ENCODE results near the gene METAP1D. TPM values are rescaled to one million over a fixed set of nuclear protein-coding genes. Genes with fewer than 3 reads are reported as not detected.
A peak's percentile ranks its signal among the peaks of the same experiment; 100 is the strongest.

METAP1D gene
- total and polyA plus RNA-seq, 11 donors: 2.9 to 7.0 (median 5.3) TPM

DNA sequence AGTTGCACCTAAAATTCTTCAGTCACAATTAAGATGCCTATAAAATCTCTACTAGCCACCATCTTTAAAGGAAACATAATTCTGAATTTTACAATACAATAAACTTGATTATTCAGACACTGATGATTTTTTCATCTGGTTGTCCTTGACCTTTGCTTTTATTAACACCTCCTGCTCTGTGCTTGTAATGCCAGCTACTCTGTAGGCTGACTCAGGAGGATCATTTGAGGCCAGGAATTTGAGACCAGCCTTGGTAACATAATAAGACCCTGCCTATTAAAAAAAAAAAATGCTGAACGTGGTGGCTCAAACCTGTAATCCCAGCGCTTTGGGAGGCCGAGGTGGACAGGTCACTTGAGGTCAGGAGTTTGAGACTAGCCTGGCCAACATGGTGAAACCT lies 39.2 kb upstream of the METAP1D start:
- Histone ChIP-seq H3K27ac (no peak overlapping the region), H3K4me3 (no peak overlapping the region), H3K4me1 (peaks cover 0 to 50% (median 1%) of the 10 kb centered on the region in 12 donors), H3K9me3 (no peaks in the 10 kb centered on the region), H3K36me3 (peaks cover 0 to 17% (median 2%) of the 10 kb centered on the region in 9 donors), H3K27me3 (no peaks in the 10 kb centered on the region)
- 85 to 86% (median 86%) methylated on average over 3 of the region's 3 CpGs for WGBS, 4 donors
- ATAC-seq (peak in 2 of 4 donors; percentile 24 to 52), DNase-seq (no peak)
- no peak for TF ChIP-seq POLR2A (IDR thresholded peaks at IDR 0.05)
- TF ChIP-seq, protein P1, sequence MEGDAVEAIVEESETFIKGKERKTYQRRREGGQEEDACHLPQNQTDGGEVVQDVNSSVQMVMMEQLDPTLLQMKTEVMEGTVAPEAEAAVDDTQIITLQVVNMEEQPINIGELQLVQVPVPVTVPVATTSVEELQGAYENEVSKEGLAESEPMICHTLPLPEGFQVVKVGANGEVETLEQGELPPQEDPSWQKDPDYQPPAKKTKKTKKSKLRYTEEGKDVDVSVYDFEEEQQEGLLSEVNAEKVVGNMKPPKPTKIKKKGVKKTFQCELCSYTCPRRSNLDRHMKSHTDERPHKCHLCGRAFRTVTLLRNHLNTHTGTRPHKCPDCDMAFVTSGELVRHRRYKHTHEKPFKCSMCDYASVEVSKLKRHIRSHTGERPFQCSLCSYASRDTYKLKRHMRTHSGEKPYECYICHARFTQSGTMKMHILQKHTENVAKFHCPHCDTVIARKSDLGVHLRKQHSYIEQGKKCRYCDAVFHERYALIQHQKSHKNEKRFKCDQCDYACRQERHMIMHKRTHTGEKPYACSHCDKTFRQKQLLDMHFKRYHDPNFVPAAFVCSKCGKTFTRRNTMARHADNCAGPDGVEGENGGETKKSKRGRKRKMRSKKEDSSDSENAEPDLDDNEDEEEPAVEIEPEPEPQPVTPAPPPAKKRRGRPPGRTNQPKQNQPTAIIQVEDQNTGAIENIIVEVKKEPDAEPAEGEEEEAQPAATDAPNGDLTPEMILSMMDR (IDR thresholded peaks at IDR 0.05): no peak
- intact Hi-C loops (cut with DNase I): no loop called here

DNA sequence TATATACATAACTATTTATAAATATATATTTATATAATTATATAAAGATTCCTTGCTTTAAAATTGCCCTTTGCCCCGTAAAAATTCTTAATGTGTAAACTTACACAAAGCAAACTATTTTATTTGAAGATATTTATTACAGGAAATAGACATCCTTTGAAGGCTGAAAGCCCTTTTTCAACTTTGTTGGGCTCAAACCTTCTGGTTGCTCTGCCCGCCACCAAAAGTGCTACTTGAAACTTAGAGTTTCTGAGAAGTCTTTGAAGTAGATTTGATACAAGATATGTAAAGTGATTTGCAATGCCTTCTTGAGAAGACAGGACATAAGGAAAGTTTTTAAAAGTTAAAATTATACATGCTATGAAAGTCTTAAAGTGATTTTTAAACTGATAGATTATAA lies 36.6 kb upstream of the METAP1D start:
- TF ChIP-seq, protein P1 (IDR thresholded peaks at IDR 0.05): no peak
- Histone ChIP-seq H3K36me3 (peaks cover 0 to 33% (median 28%) of the 10 kb centered on the region in 9 donors), H3K4me3 (no peak overlapping the region), H3K4me1 (peaks cover 0 to 25% (median 1%) of the 10 kb centered on the region in 12 donors), H3K27me3 (no peaks in the 10 kb centered on the region), H3K9me3 (no peaks in the 10 kb centered on the region), H3K27ac (no peak overlapping the region)
- DNase-seq (no peak), ATAC-seq (no peak)
- 95 to 96% (median 96%) methylated on average over 2 of the region's 2 CpGs for WGBS, 4 donors
- intact Hi-C loops (cut with DNase I): no loop called here

DNA sequence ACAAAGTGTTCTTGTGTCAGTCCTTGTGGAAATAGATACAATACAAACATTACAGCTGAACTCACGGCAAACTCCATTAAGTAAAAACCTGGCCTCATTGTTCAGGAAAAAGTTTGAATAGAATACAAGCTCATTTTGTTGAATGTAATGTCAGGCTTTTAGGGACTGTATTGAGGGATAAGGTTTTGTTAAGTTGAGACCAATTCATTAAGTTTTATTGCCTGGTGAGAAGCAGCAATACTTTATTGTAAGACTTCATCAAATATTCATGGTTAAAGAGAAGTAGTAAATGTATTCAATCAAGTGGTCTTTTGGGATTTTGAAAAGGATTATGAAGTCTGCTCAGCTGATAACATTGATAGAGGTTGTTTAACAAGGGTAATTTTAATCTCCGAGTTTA lies 35.4 kb upstream of the METAP1D start:
- ATAC-seq (no peak), DNase-seq (no peak)
- WGBS, 4 donors: 64 to 94% (median 89%) methylated on average over 2 of the region's 2 CpGs
- Histone ChIP-seq H3K27me3 (no peaks in the 10 kb centered on the region), H3K36me3 (peaks cover 0 to 44% (median 34%) of the 10 kb centered on the region in 9 donors), H3K4me3 (no peak overlapping the region), H3K4me1 (peaks cover 0 to 15% (median 0%) of the 10 kb centered on the region in 12 donors), H3K27ac (no peak overlapping the region), H3K9me3 (no peaks in the 10 kb centered on the region)
- TF ChIP-seq, protein P1 (IDR thresholded peaks at IDR 0.05): no peak
- TF ChIP-seq POLR2A (IDR thresholded peaks at IDR 0.05): no peak
- intact Hi-C loops (cut with DNase I): no loop called here

DNA sequence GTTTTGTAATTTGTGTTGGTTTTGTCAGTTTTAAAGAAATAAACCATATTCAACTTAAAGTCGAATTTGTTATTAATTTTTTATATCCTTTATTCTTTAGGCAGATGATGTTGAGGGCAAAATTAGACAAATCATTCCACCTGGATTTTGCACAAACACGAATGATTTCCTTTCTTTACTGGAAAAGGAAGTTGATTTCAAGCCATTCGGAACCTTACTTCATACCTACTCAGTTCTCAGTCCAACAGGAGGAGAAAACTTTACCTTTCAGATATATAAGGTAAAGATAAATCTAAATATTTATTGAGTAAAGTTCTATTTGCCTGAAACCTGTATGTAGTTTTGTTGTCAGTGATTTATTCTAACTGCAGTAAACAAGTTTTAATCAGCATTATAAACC lies 34.5 kb upstream of the METAP1D start:
- Histone ChIP-seq H3K4me1 (peaks cover 0 to 5% (median 0%) of the 10 kb centered on the region in 12 donors), H3K27me3 (no peaks in the 10 kb centered on the region), H3K36me3 (peaks cover 0 to 53% (median 38%) of the 10 kb centered on the region in 9 donors), H3K4me3 (no peak overlapping the region), H3K9me3 (no peaks in the 10 kb centered on the region), H3K27ac (no peak overlapping the region)
- no peak for ATAC-seq
- no peak for DNase-seq
- WGBS, 4 donors: 85 to 91% (median 89%) methylated on average over 3 of the region's 3 CpGs
- TF ChIP-seq, protein P1 (IDR thresholded peaks at IDR 0.05): no peak
- no peak for TF ChIP-seq POLR2A (IDR thresholded peaks at IDR 0.05)
- intact Hi-C loops (cut with DNase I): no loop called here
